Glomerular endothelial cell (primary cell): ENCODE measurements around the gene OR10H5. TPM values are rescaled to one million over a fixed set of nuclear protein-coding genes. Genes with fewer than 3 reads are reported as not detected.
A peak's percentile ranks its signal among the peaks of the same experiment; 100 is the strongest.
"Not testable (repeated sequence)": the region's sequence is repeated elsewhere in the genome, so short reads cannot be mapped to it uniquely, and the experiment has no call there.

Source experiments
- DNase-seq: peaks from one replicate; pipeline ENCODE4 v3.0.0-alpha.2; 2011; ENCODE audit warnings: low read depth, low spot score; ENCODE audit errors: extremely low read depth
- total RNA-seq: library from RNA; depleted of rRNA; stranded (reverse); fragments of >200 nt; gene quantifications from 2 replicates; pipeline ENCODE4 v1.2.3, GENCODE V29; 2015

Gene OR10H5
- total RNA-seq, 1 donor from 2014 or later, result not detected

GRCh38 chr19:15810335-15810734 is 22.9 kb downstream of the OR10H5 start:
- no peak for DNase-seq

GRCh38 chr19:15811476-15811875 is 24.0 kb downstream of the OR10H5 start:
- no peak for DNase-seq

- no peak for DNase-seq
Observed at GRCh38 chr19:15812060-15812722, 24.7 kb downstream of the OR10H5 start.

- no peak for DNase-seq
Observed at GRCh38 chr19:15813916-15814315, 26.5 kb downstream of the OR10H5 start.

GRCh38 chr19:15815306-15815705 is 27.8 kb downstream of the OR10H5 start, which contains the start of gene OR10H1:
Gene OR10H1, minus strand, starts transcription at chr19:15815664. Its CDS starts 7,627 bp downstream, at chr19:15808037.
- DNase-seq, result no peak

- no peak for DNase-seq
Observed at GRCh38 chr19:15820646-15821045, 33.2 kb downstream of the OR10H5 start.

- no peak for DNase-seq
Observed at GRCh38 chr19:15825753-15826152, 38.3 kb downstream of the OR10H5 start.

GRCh38 chr19:15828121-15828610 is 40.7 kb downstream of the OR10H5 start:
- no peak for DNase-seq

GRCh38 chr19:15828611-15829305 is 41.3 kb downstream of the OR10H5 start:
- DNase-seq, result not testable (repeated sequence)

GRCh38 chr19:15829306-15829698 is 41.8 kb downstream of the OR10H5 start:
- DNase-seq, result no peak

GRCh38 chr19:15829786-15830185 is 42.3 kb downstream of the OR10H5 start:
- no peak for DNase-seq

GRCh38 chr19:15831626-15832025 is 44.2 kb downstream of the OR10H5 start:
- DNase-seq, result no peak

- not testable (repeated sequence) for DNase-seq
Observed at GRCh38 chr19:15834232-15834631, 46.8 kb downstream of the OR10H5 start.

GRCh38 chr19:15835565-15836329 is 48.3 kb downstream of the OR10H5 start:
- DNase-seq, result not testable (repeated sequence)

- DNase-seq, result peak; percentile 50
Observed at GRCh38 chr19:15836330-15837220, 49.1 kb downstream of the OR10H5 start.

GRCh38 chr19:15837221-15837731 is 49.8 kb downstream of the OR10H5 start:
- no peak for DNase-seq

- no peak for DNase-seq
Observed at GRCh38 chr19:15838351-15838750, 50.9 kb downstream of the OR10H5 start.

GRCh38 chr19:15839888-15840287 is 52.4 kb downstream of the OR10H5 start:
- DNase-seq, result not testable (repeated sequence)

- DNase-seq, result no peak
Observed at GRCh38 chr19:15840833-15841232, 53.4 kb downstream of the OR10H5 start.
